Measurements from ENCODE around the gene CDHR3.

DNA sequence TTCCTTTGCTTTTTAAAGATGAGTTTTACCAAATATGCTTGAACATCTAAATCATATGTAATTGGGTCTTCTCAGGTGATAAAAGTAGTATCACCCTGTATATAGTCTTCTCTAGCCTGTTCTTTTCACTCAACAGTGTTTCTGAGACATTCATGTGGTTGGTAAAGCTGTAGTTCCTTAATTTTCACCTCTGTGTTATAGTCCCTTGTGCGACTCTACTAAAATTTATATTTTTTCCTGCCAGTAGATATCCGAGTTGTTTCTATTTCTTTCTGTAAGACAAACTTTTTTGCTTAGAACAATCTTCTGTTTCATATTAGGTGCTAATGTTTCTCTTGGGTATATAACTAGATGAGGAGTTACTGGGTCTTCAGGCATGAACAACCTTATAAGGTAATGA, 113.5 kb downstream of the CDHR3 start:
- TF ChIP-seq, protein P1, sequence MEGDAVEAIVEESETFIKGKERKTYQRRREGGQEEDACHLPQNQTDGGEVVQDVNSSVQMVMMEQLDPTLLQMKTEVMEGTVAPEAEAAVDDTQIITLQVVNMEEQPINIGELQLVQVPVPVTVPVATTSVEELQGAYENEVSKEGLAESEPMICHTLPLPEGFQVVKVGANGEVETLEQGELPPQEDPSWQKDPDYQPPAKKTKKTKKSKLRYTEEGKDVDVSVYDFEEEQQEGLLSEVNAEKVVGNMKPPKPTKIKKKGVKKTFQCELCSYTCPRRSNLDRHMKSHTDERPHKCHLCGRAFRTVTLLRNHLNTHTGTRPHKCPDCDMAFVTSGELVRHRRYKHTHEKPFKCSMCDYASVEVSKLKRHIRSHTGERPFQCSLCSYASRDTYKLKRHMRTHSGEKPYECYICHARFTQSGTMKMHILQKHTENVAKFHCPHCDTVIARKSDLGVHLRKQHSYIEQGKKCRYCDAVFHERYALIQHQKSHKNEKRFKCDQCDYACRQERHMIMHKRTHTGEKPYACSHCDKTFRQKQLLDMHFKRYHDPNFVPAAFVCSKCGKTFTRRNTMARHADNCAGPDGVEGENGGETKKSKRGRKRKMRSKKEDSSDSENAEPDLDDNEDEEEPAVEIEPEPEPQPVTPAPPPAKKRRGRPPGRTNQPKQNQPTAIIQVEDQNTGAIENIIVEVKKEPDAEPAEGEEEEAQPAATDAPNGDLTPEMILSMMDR (conservative IDR thresholded peaks at IDR 0.05 in 1 of 2, IDR thresholded peaks at IDR 0.05 in 1 of 2; ENCODE audit: extremely low read depth in 1 of 2, insufficient read depth in 1 of 2, low read depth in 1 of 2, low read length in 2 of 2): no peak
- TF ChIP-seq EZH2 (IDR thresholded peaks at IDR 0.05; ENCODE audit: borderline replicate concordance, low read length): no peak

Data from mammary epithelial cell (primary cell).